ENCODE measurements around the gene TCF12.
"Not testable (repeated sequence)": the region's sequence is repeated elsewhere in the genome, so short reads cannot be mapped to it uniquely, and the experiment has no call there.

TCF12 gene

GRCh38 chr15:57097919-57098543 is 179.6 kb downstream of the TCF12 start:
- DNase-seq, result not testable (repeated sequence)

GRCh38 chr15:57098896-57099295 is 180.5 kb downstream of the TCF12 start:
- no peak for DNase-seq

- no peak for DNase-seq
These were observed 181.7 kb downstream of the TCF12 start for GRCh38 chr15:57100136-57100539.

- no peak for DNase-seq
These were observed 184.4 kb downstream of the TCF12 start for GRCh38 chr15:57102858-57103257.

- no peak for DNase-seq
These were observed 189.9 kb downstream of the TCF12 start for GRCh38 chr15:57108296-57108695.

- no peak for DNase-seq
These were observed 190.6 kb downstream of the TCF12 start for GRCh38 chr15:57109005-57109404.

- no peak for DNase-seq
These were observed 192.6 kb downstream of the TCF12 start for GRCh38 chr15:57111002-57111401.

- DNase-seq, result no peak
These were observed 193.7 kb downstream of the TCF12 start for GRCh38 chr15:57112178-57112577.

- DNase-seq, result no peak
These were observed 195.6 kb downstream of the TCF12 start for GRCh38 chr15:57114070-57114469.

- peak; percentile 47 for DNase-seq
These were observed 199.8 kb downstream of the TCF12 start for GRCh38 chr15:57118013-57118799.

- no peak for DNase-seq
These were observed 203.8 kb downstream of the TCF12 start for GRCh38 chr15:57122080-57122840.

- no peak for DNase-seq
These were observed 205.6 kb downstream of the TCF12 start for GRCh38 chr15:57124036-57124435.

- DNase-seq, result peak; percentile 31
These were observed 210.6 kb downstream of the TCF12 start for GRCh38 chr15:57129064-57129463.

GRCh38 chr15:57130956-57131355 is 212.5 kb downstream of the TCF12 start:
- no peak for DNase-seq

- no peak for DNase-seq
These were observed 214.9 kb downstream of the TCF12 start for GRCh38 chr15:57133127-57133968.

- DNase-seq, result no peak
These were observed 215.7 kb downstream of the TCF12 start for GRCh38 chr15:57134071-57134605.

GRCh38 chr15:57134851-57135250 is 216.4 kb downstream of the TCF12 start:
- no peak for DNase-seq

GRCh38 chr15:57135800-57136199 is 217.4 kb downstream of the TCF12 start:
- DNase-seq, result no peak

GRCh38 chr15:57138349-57138788 is 219.9 kb downstream of the TCF12 start:
- DNase-seq, result no peak

GRCh38 chr15:57143511-57144078 is 225.2 kb downstream of the TCF12 start:
- DNase-seq, result no peak

GRCh38 chr15:57144448-57144847 is 226.0 kb downstream of the TCF12 start:
- no peak for DNase-seq

Data from activated CD4-positive, alpha-beta T cell treated with anti-CD3 and anti-CD28 coated beads, Interleukin-2, amount 50 U/mL, for 16 hours (primary cell).